ENCODE data around the gene TNNT1. TPM values are rescaled to one million over a fixed set of nuclear protein-coding genes. Genes with fewer than 3 reads are reported as not detected.
A peak's percentile ranks its signal among the peaks of the same experiment; 100 is the strongest.

Gene TNNT1
- total RNA-seq, 1 donor from 2014 or later = 8.3 TPM

GRCh38 chr19:55119053-55119452 lies 30.0 kb downstream of the TNNT1 start:
- H3K27ac ChIP-seq (ENCODE audit: low read depth, low read length) = no peak overlapping the region
- H3K4me2 ChIP-seq (ENCODE audit: low read length) = peak overlapping the region; percentile 93
- H3K27me3 ChIP-seq (ENCODE audit: insufficient read depth, low read length) = no peaks in the 10 kb centered on the region
- H4K20me1 ChIP-seq (ENCODE audit: insufficient read depth, low read length) = peaks cover 30% of the 10 kb centered on the region
- H3K4me1 ChIP-seq (ENCODE audit: insufficient read depth, low read length) = peaks cover 26% of the 10 kb centered on the region
- no peaks in the 10 kb centered on the region for H3K36me3 ChIP-seq (ENCODE audit: insufficient read depth, low read length)
- FAIRE-seq = no peak
- H3K27me3 Mint-ChIP-seq (ENCODE audit: low read depth, unreplicated experiment) = peaks cover 14% of the 10 kb centered on the region
- TF ChIP-seq CTCF (IDR thresholded peaks at IDR 0.05; ENCODE audit: insufficient read depth, low read depth, low read length) (no peak), EZH2 (IDR thresholded peaks at IDR 0.05; ENCODE audit: insufficient read depth, low read length) (no peak)
- peaks cover 7% of the 10 kb centered on the region for H3K4me1 Mint-ChIP-seq (ENCODE audit: low read depth, unreplicated experiment)
- H3K4me3 ChIP-seq (ENCODE audit: insufficient read depth, low read depth, low read length) = no peak overlapping the region
- no peak overlapping the region for H3K9ac ChIP-seq (ENCODE audit: low read length)
- no peaks in the 10 kb centered on the region for H3K9me3 ChIP-seq (ENCODE audit: insufficient read depth, low read depth, low read length)
- peak overlapping the region; percentile 94 for H3K4me3 Mint-ChIP-seq (ENCODE audit: unreplicated experiment)
- no peak for DNase-seq (ENCODE audit: low read depth)
- H3K36me3 Mint-ChIP-seq (ENCODE audit: low read depth, unreplicated experiment) = peaks cover 3% of the 10 kb centered on the region
- H2AFZ ChIP-seq (ENCODE audit: low read depth, low read length) = peak overlapping the region; percentile 86
- H3K9me3 Mint-ChIP-seq (ENCODE audit: unreplicated experiment) = peaks cover 3% of the 10 kb centered on the region
- peak overlapping the region; percentile 84 for H3K27ac Mint-ChIP-seq (ENCODE audit: unreplicated experiment)
- peaks cover 31% of the 10 kb centered on the region for H3K79me2 ChIP-seq (ENCODE audit: insufficient read depth, low read length)

- peaks cover 31% of the 10 kb centered on the region for H3K4me1 ChIP-seq (ENCODE audit: insufficient read depth, low read length)
- no peaks in the 10 kb centered on the region for H3K9me3 ChIP-seq (ENCODE audit: insufficient read depth, low read depth, low read length)
- Mint-ChIP-seq H3K27ac (ENCODE audit: unreplicated experiment) (peak overlapping the region; percentile 99), H3K4me3 (ENCODE audit: unreplicated experiment) (peak overlapping the region; percentile 94), H3K4me1 (ENCODE audit: low read depth, unreplicated experiment) (peaks cover 10% of the 10 kb centered on the region), H3K36me3 (ENCODE audit: low read depth, unreplicated experiment) (peaks cover 3% of the 10 kb centered on the region), H3K27me3 (ENCODE audit: low read depth, unreplicated experiment) (peaks cover 8% of the 10 kb centered on the region), H3K9me3 (ENCODE audit: unreplicated experiment) (peaks cover 3% of the 10 kb centered on the region)
- FAIRE-seq (no peak), DNase-seq (ENCODE audit: low read depth) (no peak)
- H2AFZ ChIP-seq (ENCODE audit: low read depth, low read length) = peak overlapping the region; percentile 86
- TF ChIP-seq CTCF (IDR thresholded peaks at IDR 0.05; ENCODE audit: insufficient read depth, low read depth, low read length) = no peak
- no peak for TF ChIP-seq EZH2 (IDR thresholded peaks at IDR 0.05; ENCODE audit: insufficient read depth, low read length)
- H3K27ac ChIP-seq (ENCODE audit: low read depth, low read length) = peak overlapping the region; percentile 59
- peak overlapping the region; percentile 93 for H3K4me2 ChIP-seq (ENCODE audit: low read length)
- peaks cover 36% of the 10 kb centered on the region for H3K79me2 ChIP-seq (ENCODE audit: insufficient read depth, low read length)
- no peaks in the 10 kb centered on the region for H3K27me3 ChIP-seq (ENCODE audit: insufficient read depth, low read length)
- H3K9ac ChIP-seq (ENCODE audit: low read length) = peak overlapping the region; percentile 77
- H4K20me1 ChIP-seq (ENCODE audit: insufficient read depth, low read length) = peaks cover 35% of the 10 kb centered on the region
- H3K36me3 ChIP-seq (ENCODE audit: insufficient read depth, low read length) = no peaks in the 10 kb centered on the region
- H3K4me3 ChIP-seq (ENCODE audit: insufficient read depth, low read depth, low read length) = peak overlapping the region; percentile 63
Measured at GRCh38 chr19:55118401-55118991, 30.5 kb downstream of the TNNT1 start.

Data from astrocyte (in vitro differentiated cells and primary cell).